Measurements from ENCODE around the gene HLA-E. TPM values are rescaled to one million over a fixed set of nuclear protein-coding genes. Genes with fewer than 3 reads are reported as not detected.
"Not testable (repeated sequence)": the region's sequence is repeated elsewhere in the genome, so short reads cannot be mapped to it uniquely, and the experiment has no call there.

The HLA-E gene
- total RNA-seq, 4 donors from 2014 or later, result 207 to 628 (median 416) TPM

DNA sequence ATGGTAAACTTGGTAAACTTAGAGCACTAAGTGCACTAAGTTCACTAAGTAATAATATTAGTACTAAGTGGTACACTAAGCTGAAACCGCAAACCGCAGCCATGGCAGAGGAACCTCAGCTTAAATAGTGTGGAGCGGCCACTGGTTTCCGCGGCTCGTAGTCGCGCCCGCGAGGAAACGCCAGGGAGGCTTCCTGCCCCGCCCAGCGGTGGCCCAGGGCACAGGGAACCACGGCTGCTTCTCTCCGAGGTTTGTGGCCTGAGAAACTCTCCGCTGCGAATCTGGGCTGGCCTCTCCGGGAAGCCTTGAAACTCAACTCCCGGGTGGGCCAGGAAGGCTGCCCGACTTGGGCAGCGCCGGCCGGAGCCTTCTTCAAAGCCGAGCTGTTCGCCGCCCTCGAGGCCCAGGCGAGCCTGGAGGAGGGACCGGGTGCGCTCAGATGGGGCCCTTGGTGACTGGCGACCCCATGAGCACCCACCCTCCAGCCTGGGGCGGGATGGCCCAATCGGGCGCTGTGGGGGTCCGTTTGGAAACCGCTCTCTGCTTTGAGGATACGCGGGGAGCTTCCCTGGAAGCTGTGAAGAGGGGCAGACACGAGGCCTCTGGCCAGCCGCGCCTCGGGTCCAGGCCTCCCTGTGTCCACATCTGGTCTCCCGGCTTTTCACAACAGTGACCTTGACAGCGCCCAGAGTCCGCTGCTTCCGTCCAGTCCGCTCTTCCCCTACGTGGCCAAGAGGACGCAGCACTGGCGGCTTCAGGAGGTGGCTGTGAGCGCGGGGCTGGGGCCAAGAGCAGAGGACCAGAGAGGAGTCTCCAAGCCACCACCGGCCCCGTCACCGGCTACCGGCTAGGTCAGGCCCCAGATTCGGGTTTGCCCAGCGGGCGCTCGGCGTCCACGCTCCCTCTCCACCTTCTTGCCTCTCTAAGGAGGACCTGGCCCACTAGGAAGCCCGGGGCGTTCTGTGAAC lies 25.4 kb upstream of the HLA-E start:
- H3K27me3 ChIP-seq, result peaks cover 38 to 60% of the 10 kb centered on the region in 2 donors
- no peaks in the 10 kb centered on the region for H3K36me3 ChIP-seq
- intact Hi-C loops (cut with DNase I; ENCODE audit: low total_unique reads), result no loop called here
- H3K4me3 ChIP-seq, result no peak overlapping the region
- no peak for DNase-seq
- TF ChIP-seq, protein P1, sequence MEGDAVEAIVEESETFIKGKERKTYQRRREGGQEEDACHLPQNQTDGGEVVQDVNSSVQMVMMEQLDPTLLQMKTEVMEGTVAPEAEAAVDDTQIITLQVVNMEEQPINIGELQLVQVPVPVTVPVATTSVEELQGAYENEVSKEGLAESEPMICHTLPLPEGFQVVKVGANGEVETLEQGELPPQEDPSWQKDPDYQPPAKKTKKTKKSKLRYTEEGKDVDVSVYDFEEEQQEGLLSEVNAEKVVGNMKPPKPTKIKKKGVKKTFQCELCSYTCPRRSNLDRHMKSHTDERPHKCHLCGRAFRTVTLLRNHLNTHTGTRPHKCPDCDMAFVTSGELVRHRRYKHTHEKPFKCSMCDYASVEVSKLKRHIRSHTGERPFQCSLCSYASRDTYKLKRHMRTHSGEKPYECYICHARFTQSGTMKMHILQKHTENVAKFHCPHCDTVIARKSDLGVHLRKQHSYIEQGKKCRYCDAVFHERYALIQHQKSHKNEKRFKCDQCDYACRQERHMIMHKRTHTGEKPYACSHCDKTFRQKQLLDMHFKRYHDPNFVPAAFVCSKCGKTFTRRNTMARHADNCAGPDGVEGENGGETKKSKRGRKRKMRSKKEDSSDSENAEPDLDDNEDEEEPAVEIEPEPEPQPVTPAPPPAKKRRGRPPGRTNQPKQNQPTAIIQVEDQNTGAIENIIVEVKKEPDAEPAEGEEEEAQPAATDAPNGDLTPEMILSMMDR (IDR thresholded peaks at IDR 0.05), result no peak
- no peak for TF ChIP-seq POLR2A (IDR thresholded peaks at IDR 0.05)
- H3K27ac ChIP-seq, result no peak overlapping the region
- no peaks in the 10 kb centered on the region for H3K4me1 ChIP-seq
- no peaks in the 10 kb centered on the region for H3K9me3 ChIP-seq

DNA sequence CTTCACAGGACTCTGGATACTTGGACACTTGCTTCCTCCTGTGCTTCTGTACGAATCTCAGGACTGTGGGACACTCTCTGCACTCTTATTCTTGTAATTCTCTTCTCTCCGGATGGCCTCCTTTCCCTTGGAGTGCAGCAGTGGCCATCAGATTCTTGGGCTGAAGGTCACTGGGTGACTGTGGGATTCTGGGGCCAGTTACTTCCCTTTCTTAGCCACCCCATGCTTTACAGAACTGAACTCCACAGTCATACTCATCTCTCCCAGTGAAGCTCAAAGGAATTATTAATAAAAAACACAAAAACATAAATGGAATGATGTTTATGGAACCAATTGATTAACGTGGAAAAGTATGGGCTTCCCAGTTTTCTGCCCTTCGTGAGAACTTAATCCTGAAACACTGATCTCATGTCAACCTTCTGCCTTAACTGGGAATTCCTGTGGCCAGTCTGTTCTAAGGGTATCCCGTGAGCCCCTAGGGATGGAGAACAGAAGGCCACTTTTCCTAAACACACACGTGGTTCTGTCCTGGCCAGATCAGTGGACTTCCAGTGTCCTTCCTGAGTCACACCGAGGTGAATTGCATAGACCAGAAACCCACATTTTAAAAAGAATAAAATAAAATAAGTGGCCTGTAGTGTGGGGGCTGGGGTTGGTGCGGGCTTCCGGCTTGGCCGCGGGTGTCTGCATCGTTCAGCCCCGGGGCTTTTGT lies 23.6 kb upstream of the HLA-E start:
- TF ChIP-seq POLR2A (IDR thresholded peaks at IDR 0.05), result no peak
- TF ChIP-seq, protein P1 (IDR thresholded peaks at IDR 0.05), result no peak
- intact Hi-C loops (cut with DNase I; ENCODE audit: low total_unique reads), result no loop called here
- no peaks in the 10 kb centered on the region for H3K9me3 ChIP-seq
- H3K4me3 ChIP-seq, result peak overlapping the region in 1 of 2 donors; percentile 41
- peaks cover 40 to 77% of the 10 kb centered on the region in 2 donors for H3K27me3 ChIP-seq
- H3K4me1 ChIP-seq, result no peaks in the 10 kb centered on the region
- no peaks in the 10 kb centered on the region for H3K36me3 ChIP-seq
- DNase-seq, result no peak
- H3K27ac ChIP-seq, result no peak overlapping the region

DNA sequence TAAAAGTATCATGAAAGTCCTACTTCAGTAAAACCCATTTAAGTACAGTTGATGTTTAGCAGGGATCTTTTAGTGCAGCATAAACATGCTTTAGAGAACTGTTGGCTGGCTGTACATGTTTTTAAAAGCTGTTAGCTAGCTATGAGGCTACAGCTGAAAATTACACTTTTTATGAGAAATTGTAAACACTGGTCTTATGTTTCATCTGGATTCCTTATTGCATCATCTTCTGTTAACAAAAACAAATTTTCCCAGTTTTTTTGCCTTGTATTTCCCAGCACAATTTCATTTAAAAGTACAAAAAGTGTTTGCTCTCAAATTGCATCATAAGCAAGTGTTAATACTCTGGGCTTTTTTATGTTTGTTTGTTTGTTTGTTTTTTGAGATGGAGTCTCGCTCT lies 18.3 kb upstream of the HLA-E start:
- Histone ChIP-seq H3K36me3 (no peaks in the 10 kb centered on the region), H3K4me3 (no peak overlapping the region), H3K4me1 (no peaks in the 10 kb centered on the region), H3K27ac (no peak overlapping the region), H3K27me3 (peaks cover 18 to 45% of the 10 kb centered on the region in 2 donors), H3K9me3 (no peaks in the 10 kb centered on the region)
- intact Hi-C loops (cut with DNase I; ENCODE audit: low total_unique reads), result no loop called here
- DNase-seq, result no peak
- TF ChIP-seq POLR2A (IDR thresholded peaks at IDR 0.05), result no peak
- TF ChIP-seq, protein P1 (IDR thresholded peaks at IDR 0.05), result no peak

DNA sequence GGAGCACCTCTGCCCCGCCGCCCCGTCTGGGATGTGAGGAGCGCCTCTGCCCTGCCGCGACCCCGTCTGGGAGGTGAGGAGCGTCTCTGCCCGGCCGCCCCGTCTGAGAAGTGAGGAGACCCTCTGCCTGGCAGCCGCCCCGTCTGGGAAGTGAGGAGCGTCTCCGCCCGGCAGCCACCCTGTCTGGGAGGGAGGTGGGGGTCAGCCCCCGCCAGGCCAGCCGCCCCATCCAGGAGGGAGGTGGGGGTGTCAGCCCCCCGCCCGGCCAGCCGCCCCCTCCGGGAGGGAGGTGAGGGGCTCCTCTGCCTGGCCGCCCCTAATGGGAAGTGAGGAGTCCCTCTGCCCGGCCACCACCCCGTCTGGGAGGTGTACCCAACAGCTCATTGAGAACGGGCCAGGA lies 14.2 kb upstream of the HLA-E start:
- H3K27ac ChIP-seq; DNase-seq; H3K9me3 ChIP-seq; H3K4me1 ChIP-seq; H3K4me3 ChIP-seq; intact Hi-C loops (cut with DNase I; ENCODE audit: low total_unique reads); H3K36me3 ChIP-seq: not testable (repeated sequence)
- peaks cover 0 to 27% of the 10 kb centered on the region in 2 donors for H3K27me3 ChIP-seq

DNA sequence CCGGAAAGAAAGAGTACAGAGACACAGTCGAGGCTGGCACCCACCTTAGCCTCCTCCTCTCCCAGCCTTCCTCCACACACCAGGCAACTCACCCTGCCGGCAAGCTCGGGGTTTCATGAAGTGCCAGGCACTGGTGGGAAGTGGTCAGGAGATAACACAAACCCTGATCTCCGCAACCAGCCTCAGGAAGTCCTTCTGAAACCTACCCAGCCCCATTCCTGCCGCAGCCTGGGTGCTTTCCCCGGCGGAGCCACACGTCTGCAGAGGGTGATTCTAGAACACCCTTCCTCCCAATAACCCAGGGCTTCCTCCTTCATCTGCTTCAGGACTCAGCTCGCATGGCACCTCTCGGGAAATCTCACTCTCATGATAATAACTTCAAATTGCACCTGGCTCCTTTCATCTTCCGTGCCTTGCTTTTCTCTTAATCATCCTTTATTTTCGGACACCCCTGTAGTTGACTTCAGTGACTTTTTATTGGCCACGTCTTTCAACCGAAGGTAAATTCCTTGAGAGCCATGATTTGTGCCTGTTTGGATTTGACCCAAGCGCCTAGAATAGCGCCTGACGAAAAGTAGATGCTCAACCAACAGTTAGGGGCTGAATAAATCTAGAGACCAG lies 8.7 kb upstream of the HLA-E start:
- Histone ChIP-seq H3K36me3 (no peaks in the 10 kb centered on the region), H3K27me3 (peaks cover 0 to 39% of the 10 kb centered on the region in 2 donors), H3K4me3 (no peak overlapping the region), H3K4me1 (no peaks in the 10 kb centered on the region), H3K9me3 (no peaks in the 10 kb centered on the region), H3K27ac (no peak overlapping the region)
- no peak for DNase-seq
- intact Hi-C loops (cut with DNase I; ENCODE audit: low total_unique reads), result loop anchor here (5.0 kb wide), 2 partner anchors 62 to 117 kb away; no protein-coding TSS in a partner anchor
- TF ChIP-seq, protein P1 (IDR thresholded peaks at IDR 0.05), result no peak
- no peak for TF ChIP-seq POLR2A (IDR thresholded peaks at IDR 0.05)

Measured in uterus (tissue), 4 donors.